Measurements from ENCODE around the gene ANAPC13.

ANAPC13 gene

GRCh38 chr3:134432236-134432635 lies 53.5 kb downstream of the ANAPC13 start:
- no peaks in the 10 kb centered on the region for H3K9me3 ChIP-seq
- no peaks in the 10 kb centered on the region for H3K36me3 ChIP-seq
- no peak overlapping the region for H3K4me3 ChIP-seq (ENCODE audit: low read depth, low read length)
- H3K4me1 ChIP-seq: no peaks in the 10 kb centered on the region
- H3K27me3 ChIP-seq: peaks cover 19% of the 10 kb centered on the region
- no peak for DNase-seq
- TF ChIP-seq CTCF (IDR thresholded peaks at IDR 0.05; ENCODE audit: low read depth, low read length): no peak

GRCh38 chr3:134430950-134431445 lies 54.8 kb downstream of the ANAPC13 start:
- Histone ChIP-seq H3K4me3 (ENCODE audit: low read depth, low read length) (no peak overlapping the region), H3K4me1 (no peaks in the 10 kb centered on the region), H3K36me3 (no peaks in the 10 kb centered on the region), H3K9me3 (no peaks in the 10 kb centered on the region), H3K27me3 (peaks cover 16% of the 10 kb centered on the region)
- no peak for TF ChIP-seq CTCF (IDR thresholded peaks at IDR 0.05; ENCODE audit: low read depth, low read length)
- DNase-seq: no peak

GRCh38 chr3:134430174-134430573 lies 55.6 kb downstream of the ANAPC13 start:
- Histone ChIP-seq H3K27me3 (peaks cover 16% of the 10 kb centered on the region), H3K4me1 (no peaks in the 10 kb centered on the region)
- no peak for TF ChIP-seq CTCF (IDR thresholded peaks at IDR 0.05; ENCODE audit: low read depth, low read length)

GRCh38 chr3:134428401-134428800 lies 57.4 kb downstream of the ANAPC13 start:
- peaks cover 16% of the 10 kb centered on the region for H3K27me3 ChIP-seq
- H3K9me3 ChIP-seq: no peaks in the 10 kb centered on the region
- TF ChIP-seq CTCF (IDR thresholded peaks at IDR 0.05; ENCODE audit: low read depth, low read length): no peak
- no peaks in the 10 kb centered on the region for H3K36me3 ChIP-seq
- H3K4me1 ChIP-seq: no peaks in the 10 kb centered on the region
- H3K4me3 ChIP-seq (ENCODE audit: low read depth, low read length): no peak overlapping the region
- DNase-seq: no peak

More at GRCh38 chr3:134430174-134430573, 55.6 kb downstream of the ANAPC13 start:
- no peak for DNase-seq
- no peak overlapping the region for H3K4me3 ChIP-seq (ENCODE audit: low read depth, low read length)
- no peaks in the 10 kb centered on the region for H3K36me3 ChIP-seq
- no peaks in the 10 kb centered on the region for H3K9me3 ChIP-seq
